ENCODE results near the gene ITSN2. TPM values are rescaled to one million over a fixed set of nuclear protein-coding genes. Genes with fewer than 3 reads are reported as not detected.

ITSN2 gene
- total and polyA plus RNA-seq, 2 of the 8 experiments (the other 6 are each of a cell fraction or from before 2014, with no cell fraction given), result 9.3 to 17.0 TPM

DNA sequence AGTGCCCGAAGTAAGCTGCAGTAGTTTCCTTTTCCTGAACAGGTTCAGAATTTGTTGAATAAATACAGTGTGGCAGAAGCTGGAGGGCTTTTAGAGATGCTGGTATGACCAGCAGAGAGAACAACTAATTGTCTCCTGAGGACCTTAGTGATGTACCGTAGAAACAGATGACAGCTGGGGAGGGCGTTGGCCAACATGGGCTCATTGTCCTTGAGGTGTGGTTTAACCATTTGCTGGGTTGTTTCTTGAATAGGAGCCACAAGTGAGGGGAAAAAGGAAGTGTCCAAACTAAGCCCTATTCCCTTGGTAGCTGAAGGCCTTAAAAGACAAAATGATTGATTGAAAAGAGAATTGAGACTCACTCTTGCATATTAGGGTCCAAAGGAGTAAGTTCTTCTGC, 197.2 kb downstream of the ITSN2 start:
- Histone ChIP-seq H3K23me2 (ENCODE audit: low read depth, low read length) (no peaks in the 10 kb centered on the region), H4K20me1 (replicated peaks in 1 of 2; ENCODE audit: control insufficient read depth in 1 of 2, insufficient read depth in 2 of 2, low read length in 2 of 2) (no peaks in the 10 kb centered on the region), H3K79me2 (ENCODE audit: control insufficient read depth in 1 of 2, insufficient read depth in 2 of 2, low read length in 2 of 2) (no peaks in the 10 kb centered on the region), H2AK5ac (ENCODE audit: low read depth, low read length) (no peak overlapping the region), H3K27me3 (replicated peaks in 1 of 4; ENCODE audit: control insufficient read depth in 3 of 4, extremely low read depth in 1 of 4, insufficient read depth in 3 of 4, low read length in 3 of 4) (no peaks in the 10 kb centered on the region), H3K4me3 (ENCODE audit: extremely low read depth in 1 of 4, insufficient read depth in 2 of 4, low read depth in 3 of 4, low read length in 4 of 4) (no peak overlapping the region), H3K4me2 (ENCODE audit: insufficient read depth in 1 of 2, low read depth in 2 of 2, low read length in 2 of 2) (no peak overlapping the region), H2BK15ac (ENCODE audit: low read length) (no peak overlapping the region), H3K36me3 (ENCODE audit: control insufficient read depth in 2 of 4, insufficient read depth in 4 of 4, low read length in 3 of 4) (no peaks in the 10 kb centered on the region), H4K5ac (ENCODE audit: insufficient read length, low read depth, low read length) (no peak overlapping the region), H2BK5ac (ENCODE audit: low read depth, low read length) (no peak overlapping the region), H3K23ac (ENCODE audit: insufficient read length) (no peak overlapping the region), H3K27ac (ENCODE audit: low read depth, low read length) (no peak overlapping the region), H4K8ac (ENCODE audit: extremely low read depth, insufficient read depth, low read length) (no peak overlapping the region), H3K4me1 (replicated peaks in 1 of 4; ENCODE audit: control insufficient read depth in 3 of 4, insufficient read depth in 4 of 4, low read length in 3 of 4) (no peaks in the 10 kb centered on the region; a peak in 1 of 7 replicates), H3K9me3 (ENCODE audit: insufficient read depth in 2 of 2, low read depth in 1 of 2, low read length in 1 of 2) (no peaks in the 10 kb centered on the region), H3K14ac (ENCODE audit: insufficient read length) (no peak overlapping the region), H4K91ac (replicated peaks; ENCODE audit: insufficient read length, low read length) (no peak overlapping the region), H2AFZ (ENCODE audit: low read length) (no peak overlapping the region), H3K4ac (replicated peaks; ENCODE audit: insufficient read length, low read depth, low read length) (no peak overlapping the region), H3K18ac (ENCODE audit: extremely low read depth, low read length) (no peak overlapping the region), H3K79me1 (ENCODE audit: low read depth, low read length) (no peaks in the 10 kb centered on the region), H2BK120ac (replicated peaks; ENCODE audit: low read depth, low read length) (no peak overlapping the region), H2BK20ac (ENCODE audit: low read length) (no peak overlapping the region), H3K56ac (replicated peaks; ENCODE audit: insufficient read length, low read depth, low read length) (no peak overlapping the region), H3K9ac (replicated peaks in 1 of 4; ENCODE audit: extremely low read depth in 1 of 4, low read depth in 3 of 4, low read length in 3 of 4) (no peak overlapping the region), H2BK12ac (ENCODE audit: low read depth, low read length) (no peak overlapping the region)
- DNase-seq (ENCODE audit: low read depth in 1 of 2, low spot score in 2 of 2) (no peak), FAIRE-seq (no peak)
- CTCF ChIA-PET (ENCODE audit: partially characterized antibody), result interaction anchor here (0.6 to 3.1 kb wide), 8 partner anchors 8 to 359 kb away, joined by 3 to 16 read pairs (median 3); partner anchors contain the start of gene TP53I3
- no peak for TF ChIP-seq SIN3A (conservative IDR thresholded peaks at IDR 0.05 in 1 of 2, IDR thresholded peaks at IDR 0.05 in 1 of 2; ENCODE audit: low read depth in 1 of 2, low read length in 2 of 2)
- POLR2A ChIA-PET (ENCODE audit: partially characterized antibody), result interaction anchor here (1.4 kb wide), 1 partner anchor 10 kb away, joined by 5 read pairs; no protein-coding TSS in a partner anchor
- 89% methylated on average over 2 of the region's 3 CpGs; no CpG with 5 or more reads in 1 of the 2 experiments for WGBS, 2 experiments (ENCODE audit: extremely low coverage in 1 of 2, insufficient coverage in 1 of 2, insufficient read length in 1 of 2, insufficient replicate concordance in 2 of 2, low coverage in 1 of 2, low lambda C conversion rate in 2 of 2, missing lambda C conversion rate in 1 of 2)

All from H1 (cell line).